H9 (cell line): ENCODE data around the gene TSPYL4. TPM values are rescaled to one million over a fixed set of nuclear protein-coding genes. Genes with fewer than 3 reads are reported as not detected.
A peak's percentile ranks its signal among the peaks of the same experiment; 100 is the strongest.

Experiments
- DNase-seq: peaks from one replicate; pipeline ENCODE4 v3.0.0-alpha.2; 2017
- H2AFZ ChIP-seq: one replicate; pipeline ENCODE4 v1.6.1; 2013; ENCODE audit warnings: mild to moderate bottlenecking, low read length, control low read depth, moderate library complexity
- H2AK5ac ChIP-seq: 2 replicates; pipeline ENCODE4 v1.6.1; 2013; ENCODE audit warnings: low read length, control low read depth, mixed read lengths; ENCODE audit not compliant: insufficient read length
- H2BK120ac ChIP-seq: one replicate; pipeline ENCODE4 v1.6.1; 2013; ENCODE audit warnings: low read depth, mild to moderate bottlenecking, low read length, control low read depth, inconsistent platforms; ENCODE audit not compliant: poor library complexity, severe bottlenecking
- H2BK12ac ChIP-seq: 2 replicates; pipeline ENCODE4 v1.6.1; 2013; ENCODE audit warnings: low read length, control low read depth, mixed read lengths, low read depth; ENCODE audit not compliant: insufficient read length
- H2BK15ac ChIP-seq: 2 replicates; pipeline ENCODE4 v1.6.1; 2013; ENCODE audit warnings: low read depth, low read length, control low read depth
- H2BK20ac ChIP-seq: one replicate; pipeline ENCODE4 v1.6.1; 2013; ENCODE audit warnings: low read depth, mild to moderate bottlenecking, low read length, control low read depth, inconsistent platforms; ENCODE audit not compliant: poor library complexity, severe bottlenecking
- H2BK5ac ChIP-seq: 2 replicates; pipeline ENCODE4 v1.6.1; 2013; ENCODE audit warnings: low read length, control low read depth, mixed read lengths; ENCODE audit not compliant: insufficient read length
- H3K14ac ChIP-seq: 2 replicates; pipeline ENCODE4 v1.6.1; 2013; ENCODE audit warnings: low read length, control low read depth; ENCODE audit not compliant: insufficient read depth
- H3K18ac ChIP-seq: 2 replicates; pipeline ENCODE4 v1.6.1; 2013; ENCODE audit warnings: low read depth, mild to moderate bottlenecking, mixed read lengths, low read length, control low read depth; ENCODE audit not compliant: insufficient read length
- H3K23ac ChIP-seq: 2 replicates; pipeline ENCODE4 v1.6.1; 2013; ENCODE audit warnings: low read length, control low read depth, mixed read lengths, low read depth; ENCODE audit not compliant: insufficient read length
- H3K23me2 ChIP-seq: 2 replicates; pipeline ENCODE4 v1.6.1; 2013; ENCODE audit warnings: low read depth, mild to moderate bottlenecking, mixed read lengths, low read length, control low read depth; ENCODE audit not compliant: insufficient read length, poor library complexity, severe bottlenecking
- H3K27ac ChIP-seq: 2 replicates; pipeline ENCODE4 v1.5.1; 2013; ENCODE audit warnings: low read length, control low read depth, mixed read lengths, low read depth; ENCODE audit not compliant: insufficient read length
- H3K27me3 ChIP-seq: 2 replicates; pipeline ENCODE4 v1.6.1; 2013; ENCODE audit warnings: low read length, control low read depth, inconsistent platforms; ENCODE audit not compliant: insufficient read depth
- H3K4ac ChIP-seq: 2 replicates; pipeline ENCODE4 v1.6.1; 2013; ENCODE audit warnings: low read depth, mild to moderate bottlenecking, control low read depth, inconsistent platforms, low read length, moderate library complexity
- H3K4me1 ChIP-seq: 2 replicates; pipeline ENCODE4 v1.6.1; 2013; ENCODE audit warnings: low read length, control low read depth, inconsistent platforms; ENCODE audit not compliant: insufficient read depth
- H3K4me2 ChIP-seq: 2 replicates; pipeline ENCODE4 v1.6.1; 2013; ENCODE audit warnings: low read length, control low read depth, mixed read lengths; ENCODE audit not compliant: insufficient read length, insufficient read depth
- H3K56ac ChIP-seq: 2 replicates; pipeline ENCODE4 v1.6.1; 2013; ENCODE audit warnings: low read depth, mild to moderate bottlenecking, mixed read lengths, low read length, control low read depth; ENCODE audit not compliant: insufficient read length
- H3K79me1 ChIP-seq: 2 replicates; pipeline ENCODE4 v1.6.1; 2013; ENCODE audit warnings: low read depth, mild to moderate bottlenecking, moderate library complexity, low read length, control low read depth, inconsistent platforms; ENCODE audit not compliant: insufficient read depth, poor library complexity, severe bottlenecking
- H3K79me2 ChIP-seq: 2 replicates; pipeline ENCODE4 v1.6.1; 2013; ENCODE audit warnings: low read length, control low read depth, inconsistent platforms; ENCODE audit not compliant: insufficient read depth
- H3K9ac ChIP-seq: 2 replicates; pipeline ENCODE4 v1.6.1; 2013; ENCODE audit warnings: low read length, control low read depth, mixed read lengths; ENCODE audit not compliant: insufficient read length; ENCODE audit errors: extremely low read depth
- H3K9me3 ChIP-seq: one replicate; pipeline ENCODE4 v1.6.1; 2013; ENCODE audit warnings: low read depth, low read length, inconsistent platforms; ENCODE audit not compliant: control insufficient read depth
- H3T11ph ChIP-seq: one replicate; pipeline ENCODE4 v1.6.1; 2013; ENCODE audit warnings: mild to moderate bottlenecking, low read length, control low read depth, inconsistent platforms
- H4K20me1 ChIP-seq: one replicate; pipeline ENCODE4 v1.6.1; 2013; ENCODE audit not compliant: control insufficient read depth, insufficient read length, insufficient read depth
- H4K5ac ChIP-seq: 2 replicates; pipeline ENCODE4 v1.6.1; 2013; ENCODE audit warnings: low read depth, mild to moderate bottlenecking, mixed read lengths, low read length, control low read depth; ENCODE audit not compliant: insufficient read length
- H4K8ac ChIP-seq: replicated peaks from 2 replicates; pipeline ENCODE4 v1.6.1; 2013; ENCODE audit warnings: low read length, control low read depth, mixed read lengths, low read depth; ENCODE audit not compliant: insufficient read length
- H4K91ac ChIP-seq: 2 replicates; pipeline ENCODE4 v1.6.1; 2013; ENCODE audit warnings: low read depth, mild to moderate bottlenecking, moderate library complexity, mixed read lengths, low read length, control low read depth; ENCODE audit not compliant: insufficient read length
- H3K27ac Mint-ChIP-seq, 3 experiments: 2 replicates in 2 of 3; 3 replicates in 1 of 3; pipeline ENCODE4 v1.8.0; 2020 to 2021; ENCODE audit warnings: mixed read lengths in 3 of 3, mild to moderate bottlenecking in 1 of 3, moderate library complexity in 1 of 3
- H3K27me3 Mint-ChIP-seq: 2 replicates; pipeline ENCODE4 v1.8.0; 2021; ENCODE audit warnings: low read depth, mild to moderate bottlenecking, moderate library complexity, mixed read lengths
- H3K36me3 Mint-ChIP-seq, 3 experiments: 2 replicates in 2 of 3; 3 replicates in 1 of 3; pipeline ENCODE4 v1.8.0; 2020 to 2021; ENCODE audit warnings: low read depth in 3 of 3, mixed read lengths in 3 of 3; ENCODE audit not compliant: insufficient read depth in 1 of 3
- H3K4me1 Mint-ChIP-seq, 2 experiments: 2 replicates each; pipeline ENCODE4 v1.8.0; 2020; ENCODE audit warnings: mixed read lengths in 2 of 2
- H3K4me3 Mint-ChIP-seq, 2 experiments: 2 replicates in 1 of 2; 3 replicates in 1 of 2; pipeline ENCODE4 v1.8.0; 2020 to 2021; ENCODE audit warnings: mild to moderate bottlenecking in 2 of 2, mixed read lengths in 2 of 2, moderate library complexity in 1 of 2
- H3K9me3 Mint-ChIP-seq, 2 experiments: 2 replicates in 1 of 2; 3 replicates in 1 of 2; pipeline ENCODE4 v1.8.0; 2020; ENCODE audit warnings: mild to moderate bottlenecking in 2 of 2, mixed read lengths in 2 of 2, moderate library complexity in 1 of 2
- CTCF ChIP-seq: fragments of 200-600 bp; sonication (generic); conservative IDR thresholded peaks from 3 replicates; pipeline ENCODE4 v1.8.0; 2021; ENCODE audit warnings: antibody characterized with exemption, mild to moderate bottlenecking
- WGBS: extraction: QIAGEN DNeasy Blood & Tissue Kit; methylation state at CpG from one replicate; pipeline ENCODE4 v1.1.7; 2013; ENCODE audit warnings: missing lambda C conversion rate, low lambda C conversion rate, mixed read lengths; ENCODE audit not compliant: insufficient read length; ENCODE audit errors: extremely low coverage; 5-methylcytosine and 5-hydroxymethylcytosine counted together
- total RNA-seq: library from RNA; stranded (reverse); gene quantifications from 2 replicates; pipeline ENCODE4 v1.2.1, GENCODE V29; 2021

TSPYL4 gene
- total RNA-seq, 1 experiment from 2014 or later = 19.0 TPM

GRCh38 chr6:116282698-116283097, 28.8 kb upstream of the TSPYL4 start:
- no peaks in the 10 kb centered on the region for H3K9me3 ChIP-seq
- H2AK5ac ChIP-seq = no peak overlapping the region
- H3K27me3 Mint-ChIP-seq = no peaks in the 10 kb centered on the region; the same call in 1 of the 2 replicates
- WGBS = no CpG with 5 or more reads among the region's 2 CpGs
- no peak overlapping the region for H3K4me2 ChIP-seq
- H3K79me1 ChIP-seq = peaks cover 6% of the 10 kb centered on the region
- H3K27ac ChIP-seq = no peak overlapping the region
- no peak overlapping the region for H4K5ac ChIP-seq
- H3K27me3 ChIP-seq = no peaks in the 10 kb centered on the region
- H3K9ac ChIP-seq = no peak overlapping the region
- peaks cover 6 to 16% (median 15%) of the 10 kb centered on the region in 3 experiments; a peak in 6 of 7 replicates for H3K36me3 Mint-ChIP-seq
- H3K4me1 Mint-ChIP-seq = peaks cover 23 to 27% of the 10 kb centered on the region in 2 experiments
- no peaks in the 10 kb centered on the region for H4K20me1 ChIP-seq
- H2BK20ac ChIP-seq = no peak overlapping the region
- peak overlapping the region in 1 of 3 experiments; percentile 28; a peak in 1 of 7 replicates for H3K27ac Mint-ChIP-seq
- H3K56ac ChIP-seq = no peak overlapping the region
- H3K4me1 ChIP-seq = peaks cover 3% of the 10 kb centered on the region; the same call in 1 of the 2 replicates
- no peak overlapping the region for H3K14ac ChIP-seq
- no peak overlapping the region for H2BK12ac ChIP-seq
- H3K18ac ChIP-seq = no peak overlapping the region
- H2BK5ac ChIP-seq = no peak overlapping the region
- H2AFZ ChIP-seq = no peak overlapping the region
- no peak overlapping the region for H2BK120ac ChIP-seq
- peaks cover 11% of the 10 kb centered on the region for H3K79me2 ChIP-seq
- H3T11ph ChIP-seq = no peak overlapping the region
- no peak for TF ChIP-seq CTCF
- H3K4me3 Mint-ChIP-seq = no peak overlapping the region
- no peak overlapping the region for H4K91ac ChIP-seq
- no peak overlapping the region for H4K8ac ChIP-seq
- peaks cover 10% of the 10 kb centered on the region for H3K23me2 ChIP-seq
- DNase-seq = no peak
- H2BK15ac ChIP-seq = no peak overlapping the region
- no peaks in the 10 kb centered on the region for H3K9me3 Mint-ChIP-seq
- no peak overlapping the region for H3K23ac ChIP-seq
- H3K4ac ChIP-seq = no peak overlapping the region
